ENCODE measurements around the gene NRXN3.

The NRXN3 gene

GRCh38 chr14:78788467-78789360 is 618.5 kb downstream of the NRXN3 start:
- 95 to 100% methylated on average over 2 of the region's 2 CpGs for WGBS, 2 experiments (ENCODE audit: insufficient coverage in 2 of 2)

GRCh38 chr14:78790271-78790670 is 620.1 kb downstream of the NRXN3 start:
- H3K4me1 ChIP-seq (ENCODE audit: control insufficient read depth, insufficient read depth, low read length, poor library complexity, severe bottlenecking), result no peaks in the 10 kb centered on the region
- WGBS, 2 experiments (ENCODE audit: insufficient coverage in 2 of 2), result 40% methylated on average over 1 of the region's 2 CpGs; no CpG with 5 or more reads in 1 of the 2 experiments
- no peaks in the 10 kb centered on the region for H3K9me3 ChIP-seq (ENCODE audit: control insufficient read depth, low read length)
- H3K36me3 ChIP-seq (ENCODE audit: control insufficient read depth, insufficient read depth, low read length), result no peaks in the 10 kb centered on the region
- no peak overlapping the region for H3K4me3 ChIP-seq (ENCODE audit: extremely low read depth, insufficient read depth, low read length, poor library complexity, severe bottlenecking)
- H3K27ac ChIP-seq (ENCODE audit: low read depth, low read length, severe bottlenecking), result no peak overlapping the region

More at GRCh38 chr14:78788467-78789360, 618.5 kb downstream of the NRXN3 start:
- Histone ChIP-seq H3K4me1 (ENCODE audit: control insufficient read depth, insufficient read depth, low read length, poor library complexity, severe bottlenecking) (no peaks in the 10 kb centered on the region), H3K27ac (ENCODE audit: low read depth, low read length, severe bottlenecking) (no peak overlapping the region), H3K36me3 (ENCODE audit: control insufficient read depth, insufficient read depth, low read length) (no peaks in the 10 kb centered on the region), H3K9me3 (ENCODE audit: control insufficient read depth, low read length) (no peaks in the 10 kb centered on the region), H3K4me3 (ENCODE audit: extremely low read depth, insufficient read depth, low read length, poor library complexity, severe bottlenecking) (no peak overlapping the region)

GRCh38 chr14:78798757-78799156 is 628.6 kb downstream of the NRXN3 start:
- Histone ChIP-seq H3K27ac (ENCODE audit: low read depth, low read length, severe bottlenecking) (no peak overlapping the region), H3K4me1 (ENCODE audit: control insufficient read depth, insufficient read depth, low read length, poor library complexity, severe bottlenecking) (no peaks in the 10 kb centered on the region), H3K36me3 (ENCODE audit: control insufficient read depth, insufficient read depth, low read length) (no peaks in the 10 kb centered on the region), H3K9me3 (ENCODE audit: control insufficient read depth, low read length) (no peaks in the 10 kb centered on the region), H3K4me3 (ENCODE audit: extremely low read depth, insufficient read depth, low read length, poor library complexity, severe bottlenecking) (no peak overlapping the region)
- WGBS, 2 experiments (ENCODE audit: insufficient coverage in 2 of 2), result 79 to 88% methylated on average over 3 to 4 of the region's 5 CpGs

- Histone ChIP-seq H3K36me3 (ENCODE audit: control insufficient read depth, insufficient read depth, low read length) (no peaks in the 10 kb centered on the region), H3K9me3 (ENCODE audit: control insufficient read depth, low read length) (no peaks in the 10 kb centered on the region)
- WGBS, 2 experiments (ENCODE audit: insufficient coverage in 2 of 2), result 100% methylated on average over 1 of the region's 3 CpGs; no CpG with 5 or more reads in 1 of the 2 experiments
These were observed 635.4 kb downstream of the NRXN3 start for GRCh38 chr14:78805570-78805969.

GRCh38 chr14:78823035-78823434 is 652.9 kb downstream of the NRXN3 start:
- no peaks in the 10 kb centered on the region for H3K9me3 ChIP-seq (ENCODE audit: control insufficient read depth, low read length)
- H3K27ac ChIP-seq (ENCODE audit: low read depth, low read length, severe bottlenecking), result no peak overlapping the region
- H3K4me1 ChIP-seq (ENCODE audit: control insufficient read depth, insufficient read depth, low read length, poor library complexity, severe bottlenecking), result no peaks in the 10 kb centered on the region
- H3K36me3 ChIP-seq (ENCODE audit: control insufficient read depth, insufficient read depth, low read length), result no peaks in the 10 kb centered on the region
- WGBS, 2 experiments (ENCODE audit: insufficient coverage in 2 of 2), result 88 to 90% methylated on average over 3 of the region's 3 CpGs
- H3K4me3 ChIP-seq (ENCODE audit: extremely low read depth, insufficient read depth, low read length, poor library complexity, severe bottlenecking), result no peak overlapping the region

More at GRCh38 chr14:78805570-78805969, 635.4 kb downstream of the NRXN3 start:
- Histone ChIP-seq H3K4me3 (ENCODE audit: extremely low read depth, insufficient read depth, low read length, poor library complexity, severe bottlenecking) (no peak overlapping the region), H3K4me1 (ENCODE audit: control insufficient read depth, insufficient read depth, low read length, poor library complexity, severe bottlenecking) (no peaks in the 10 kb centered on the region), H3K27ac (ENCODE audit: low read depth, low read length, severe bottlenecking) (no peak overlapping the region)

- H3K9me3 ChIP-seq (ENCODE audit: control insufficient read depth, low read length), result no peaks in the 10 kb centered on the region
- no peak overlapping the region for H3K27ac ChIP-seq (ENCODE audit: low read depth, low read length, severe bottlenecking)
- H3K4me3 ChIP-seq (ENCODE audit: extremely low read depth, insufficient read depth, low read length, poor library complexity, severe bottlenecking), result no peak overlapping the region
- no peaks in the 10 kb centered on the region for H3K36me3 ChIP-seq (ENCODE audit: control insufficient read depth, insufficient read depth, low read length)
- 90% methylated on average over 2 of the region's 2 CpGs for WGBS, 2 experiments (ENCODE audit: insufficient coverage in 2 of 2)
- H3K4me1 ChIP-seq (ENCODE audit: control insufficient read depth, insufficient read depth, low read length, poor library complexity, severe bottlenecking), result no peaks in the 10 kb centered on the region
These were observed 653.3 kb downstream of the NRXN3 start for GRCh38 chr14:78823516-78823915.

- no peak overlapping the region for H3K4me3 ChIP-seq (ENCODE audit: extremely low read depth, insufficient read depth, low read length, poor library complexity, severe bottlenecking)
- H3K36me3 ChIP-seq (ENCODE audit: control insufficient read depth, insufficient read depth, low read length), result no peaks in the 10 kb centered on the region
- WGBS, 2 experiments (ENCODE audit: insufficient coverage in 2 of 2), result 71% methylated on average over 1 of the region's 1 CpG; no CpG with 5 or more reads in 1 of the 2 experiments
- no peaks in the 10 kb centered on the region for H3K9me3 ChIP-seq (ENCODE audit: control insufficient read depth, low read length)
- H3K27ac ChIP-seq (ENCODE audit: low read depth, low read length, severe bottlenecking), result no peak overlapping the region
- H3K4me1 ChIP-seq (ENCODE audit: control insufficient read depth, insufficient read depth, low read length, poor library complexity, severe bottlenecking), result no peaks in the 10 kb centered on the region
These were observed 659.1 kb downstream of the NRXN3 start for GRCh38 chr14:78829274-78829673.

- Histone ChIP-seq H3K9me3 (ENCODE audit: control insufficient read depth, low read length) (no peaks in the 10 kb centered on the region), H3K27ac (ENCODE audit: low read depth, low read length, severe bottlenecking) (no peak overlapping the region), H3K36me3 (ENCODE audit: control insufficient read depth, insufficient read depth, low read length) (no peaks in the 10 kb centered on the region), H3K4me3 (ENCODE audit: extremely low read depth, insufficient read depth, low read length, poor library complexity, severe bottlenecking) (no peak overlapping the region), H3K4me1 (ENCODE audit: control insufficient read depth, insufficient read depth, low read length, poor library complexity, severe bottlenecking) (no peaks in the 10 kb centered on the region)
- 95 to 96% methylated on average over 9 to 10 of the region's 12 CpGs for WGBS, 2 experiments (ENCODE audit: insufficient coverage in 2 of 2)
These were observed 664.7 kb downstream of the NRXN3 start for GRCh38 chr14:78834766-78835451.

GRCh38 chr14:78835909-78836308 is 665.7 kb downstream of the NRXN3 start:
- no CpG with 5 or more reads among the region's 1 CpG for WGBS, 2 experiments (ENCODE audit: insufficient coverage in 2 of 2)
- no peaks in the 10 kb centered on the region for H3K4me1 ChIP-seq (ENCODE audit: control insufficient read depth, insufficient read depth, low read length, poor library complexity, severe bottlenecking)
- H3K4me3 ChIP-seq (ENCODE audit: extremely low read depth, insufficient read depth, low read length, poor library complexity, severe bottlenecking), result no peak overlapping the region
- no peak overlapping the region for H3K27ac ChIP-seq (ENCODE audit: low read depth, low read length, severe bottlenecking)
- H3K9me3 ChIP-seq (ENCODE audit: control insufficient read depth, low read length), result no peaks in the 10 kb centered on the region
- H3K36me3 ChIP-seq (ENCODE audit: control insufficient read depth, insufficient read depth, low read length), result no peaks in the 10 kb centered on the region

- H3K36me3 ChIP-seq (ENCODE audit: control insufficient read depth, insufficient read depth, low read length), result no peaks in the 10 kb centered on the region
- 0 to 67% methylated on average over 1 of the region's 4 CpGs for WGBS, 2 experiments (ENCODE audit: insufficient coverage in 2 of 2)
- H3K4me3 ChIP-seq (ENCODE audit: extremely low read depth, insufficient read depth, low read length, poor library complexity, severe bottlenecking), result no peak overlapping the region
- H3K9me3 ChIP-seq (ENCODE audit: control insufficient read depth, low read length), result no peaks in the 10 kb centered on the region
- no peaks in the 10 kb centered on the region for H3K4me1 ChIP-seq (ENCODE audit: control insufficient read depth, insufficient read depth, low read length, poor library complexity, severe bottlenecking)
- H3K27ac ChIP-seq (ENCODE audit: low read depth, low read length, severe bottlenecking), result no peak overlapping the region
These were observed 666.6 kb downstream of the NRXN3 start for GRCh38 chr14:78836777-78837176.

Measured in mesodermal cell (in vitro differentiated cells).